H9 (cell line): ENCODE results near the gene SLC28A3. TPM values are rescaled to one million over a fixed set of nuclear protein-coding genes. Genes with fewer than 3 reads are reported as not detected.

ENCODE experiments used
- DNase-seq: peaks from one replicate; pipeline ENCODE4 v3.0.0-alpha.2; 2017
- H2AFZ ChIP-seq: one replicate; pipeline ENCODE4 v1.6.1; 2013; ENCODE audit warnings: mild to moderate bottlenecking, low read length, control low read depth, moderate library complexity
- H2AK5ac ChIP-seq: 2 replicates; pipeline ENCODE4 v1.6.1; 2013; ENCODE audit warnings: low read length, control low read depth, mixed read lengths; ENCODE audit not compliant: insufficient read length
- H2BK120ac ChIP-seq: one replicate; pipeline ENCODE4 v1.6.1; 2013; ENCODE audit warnings: low read depth, mild to moderate bottlenecking, low read length, control low read depth, inconsistent platforms; ENCODE audit not compliant: poor library complexity, severe bottlenecking
- H2BK12ac ChIP-seq: 2 replicates; pipeline ENCODE4 v1.6.1; 2013; ENCODE audit warnings: low read length, control low read depth, mixed read lengths, low read depth; ENCODE audit not compliant: insufficient read length
- H2BK15ac ChIP-seq: 2 replicates; pipeline ENCODE4 v1.6.1; 2013; ENCODE audit warnings: low read depth, low read length, control low read depth
- H2BK20ac ChIP-seq: one replicate; pipeline ENCODE4 v1.6.1; 2013; ENCODE audit warnings: low read depth, mild to moderate bottlenecking, low read length, control low read depth, inconsistent platforms; ENCODE audit not compliant: poor library complexity, severe bottlenecking
- H2BK5ac ChIP-seq: 2 replicates; pipeline ENCODE4 v1.6.1; 2013; ENCODE audit warnings: low read length, control low read depth, mixed read lengths; ENCODE audit not compliant: insufficient read length
- H3K14ac ChIP-seq: 2 replicates; pipeline ENCODE4 v1.6.1; 2013; ENCODE audit warnings: low read length, control low read depth; ENCODE audit not compliant: insufficient read depth
- H3K18ac ChIP-seq: 2 replicates; pipeline ENCODE4 v1.6.1; 2013; ENCODE audit warnings: low read depth, mild to moderate bottlenecking, mixed read lengths, low read length, control low read depth; ENCODE audit not compliant: insufficient read length
- H3K23ac ChIP-seq: 2 replicates; pipeline ENCODE4 v1.6.1; 2013; ENCODE audit warnings: low read length, control low read depth, mixed read lengths, low read depth; ENCODE audit not compliant: insufficient read length
- H3K23me2 ChIP-seq: 2 replicates; pipeline ENCODE4 v1.6.1; 2013; ENCODE audit warnings: low read depth, mild to moderate bottlenecking, mixed read lengths, low read length, control low read depth; ENCODE audit not compliant: insufficient read length, poor library complexity, severe bottlenecking
- H3K27ac ChIP-seq: 2 replicates; pipeline ENCODE4 v1.5.1; 2013; ENCODE audit warnings: low read length, control low read depth, mixed read lengths, low read depth; ENCODE audit not compliant: insufficient read length
- H3K27me3 ChIP-seq: 2 replicates; pipeline ENCODE4 v1.6.1; 2013; ENCODE audit warnings: low read length, control low read depth, inconsistent platforms; ENCODE audit not compliant: insufficient read depth
- H3K4ac ChIP-seq: 2 replicates; pipeline ENCODE4 v1.6.1; 2013; ENCODE audit warnings: low read depth, mild to moderate bottlenecking, control low read depth, inconsistent platforms, low read length, moderate library complexity
- H3K4me1 ChIP-seq: 2 replicates; pipeline ENCODE4 v1.6.1; 2013; ENCODE audit warnings: low read length, control low read depth, inconsistent platforms; ENCODE audit not compliant: insufficient read depth
- H3K4me2 ChIP-seq: 2 replicates; pipeline ENCODE4 v1.6.1; 2013; ENCODE audit warnings: low read length, control low read depth, mixed read lengths; ENCODE audit not compliant: insufficient read length, insufficient read depth
- H3K56ac ChIP-seq: 2 replicates; pipeline ENCODE4 v1.6.1; 2013; ENCODE audit warnings: low read depth, mild to moderate bottlenecking, mixed read lengths, low read length, control low read depth; ENCODE audit not compliant: insufficient read length
- H3K79me1 ChIP-seq: 2 replicates; pipeline ENCODE4 v1.6.1; 2013; ENCODE audit warnings: low read depth, mild to moderate bottlenecking, moderate library complexity, low read length, control low read depth, inconsistent platforms; ENCODE audit not compliant: insufficient read depth, poor library complexity, severe bottlenecking
- H3K79me2 ChIP-seq: 2 replicates; pipeline ENCODE4 v1.6.1; 2013; ENCODE audit warnings: low read length, control low read depth, inconsistent platforms; ENCODE audit not compliant: insufficient read depth
- H3K9ac ChIP-seq: 2 replicates; pipeline ENCODE4 v1.6.1; 2013; ENCODE audit warnings: low read length, control low read depth, mixed read lengths; ENCODE audit not compliant: insufficient read length; ENCODE audit errors: extremely low read depth
- H3K9me3 ChIP-seq: one replicate; pipeline ENCODE4 v1.6.1; 2013; ENCODE audit warnings: low read depth, low read length, inconsistent platforms; ENCODE audit not compliant: control insufficient read depth
- H3T11ph ChIP-seq: one replicate; pipeline ENCODE4 v1.6.1; 2013; ENCODE audit warnings: mild to moderate bottlenecking, low read length, control low read depth, inconsistent platforms
- H4K20me1 ChIP-seq: one replicate; pipeline ENCODE4 v1.6.1; 2013; ENCODE audit not compliant: control insufficient read depth, insufficient read length, insufficient read depth
- H4K5ac ChIP-seq: 2 replicates; pipeline ENCODE4 v1.6.1; 2013; ENCODE audit warnings: low read depth, mild to moderate bottlenecking, mixed read lengths, low read length, control low read depth; ENCODE audit not compliant: insufficient read length
- H4K8ac ChIP-seq: replicated peaks from 2 replicates; pipeline ENCODE4 v1.6.1; 2013; ENCODE audit warnings: low read length, control low read depth, mixed read lengths, low read depth; ENCODE audit not compliant: insufficient read length
- H4K91ac ChIP-seq: 2 replicates; pipeline ENCODE4 v1.6.1; 2013; ENCODE audit warnings: low read depth, mild to moderate bottlenecking, moderate library complexity, mixed read lengths, low read length, control low read depth; ENCODE audit not compliant: insufficient read length
- H3K27ac Mint-ChIP-seq, 3 experiments: 2 replicates in 2 of 3; 3 replicates in 1 of 3; pipeline ENCODE4 v1.8.0; 2020 to 2021; ENCODE audit warnings: mixed read lengths in 3 of 3, mild to moderate bottlenecking in 1 of 3, moderate library complexity in 1 of 3
- H3K27me3 Mint-ChIP-seq: 2 replicates; pipeline ENCODE4 v1.8.0; 2021; ENCODE audit warnings: low read depth, mild to moderate bottlenecking, moderate library complexity, mixed read lengths
- H3K36me3 Mint-ChIP-seq, 3 experiments: 2 replicates in 2 of 3; 3 replicates in 1 of 3; pipeline ENCODE4 v1.8.0; 2020 to 2021; ENCODE audit warnings: low read depth in 3 of 3, mixed read lengths in 3 of 3; ENCODE audit not compliant: insufficient read depth in 1 of 3
- H3K4me1 Mint-ChIP-seq, 2 experiments: 2 replicates each; pipeline ENCODE4 v1.8.0; 2020; ENCODE audit warnings: mixed read lengths in 2 of 2
- H3K4me3 Mint-ChIP-seq, 2 experiments: 2 replicates in 1 of 2; 3 replicates in 1 of 2; pipeline ENCODE4 v1.8.0; 2020 to 2021; ENCODE audit warnings: mild to moderate bottlenecking in 2 of 2, mixed read lengths in 2 of 2, moderate library complexity in 1 of 2
- H3K9me3 Mint-ChIP-seq, 2 experiments: 2 replicates in 1 of 2; 3 replicates in 1 of 2; pipeline ENCODE4 v1.8.0; 2020; ENCODE audit warnings: mild to moderate bottlenecking in 2 of 2, mixed read lengths in 2 of 2, moderate library complexity in 1 of 2
- CTCF ChIP-seq: fragments of 200-600 bp; sonication (generic); conservative IDR thresholded peaks from 3 replicates; pipeline ENCODE4 v1.8.0; 2021; ENCODE audit warnings: antibody characterized with exemption, mild to moderate bottlenecking
- WGBS: extraction: QIAGEN DNeasy Blood & Tissue Kit; methylation state at CpG from one replicate; pipeline ENCODE4 v1.1.7; 2013; ENCODE audit warnings: missing lambda C conversion rate, low lambda C conversion rate, mixed read lengths; ENCODE audit not compliant: insufficient read length; ENCODE audit errors: extremely low coverage; 5-methylcytosine and 5-hydroxymethylcytosine counted together
- total RNA-seq: library from RNA; stranded (reverse); gene quantifications from 2 replicates; pipeline ENCODE4 v1.2.1, GENCODE V29; 2021

SLC28A3 gene
- total RNA-seq, 1 experiment from 2014 or later = not detected

DNA sequence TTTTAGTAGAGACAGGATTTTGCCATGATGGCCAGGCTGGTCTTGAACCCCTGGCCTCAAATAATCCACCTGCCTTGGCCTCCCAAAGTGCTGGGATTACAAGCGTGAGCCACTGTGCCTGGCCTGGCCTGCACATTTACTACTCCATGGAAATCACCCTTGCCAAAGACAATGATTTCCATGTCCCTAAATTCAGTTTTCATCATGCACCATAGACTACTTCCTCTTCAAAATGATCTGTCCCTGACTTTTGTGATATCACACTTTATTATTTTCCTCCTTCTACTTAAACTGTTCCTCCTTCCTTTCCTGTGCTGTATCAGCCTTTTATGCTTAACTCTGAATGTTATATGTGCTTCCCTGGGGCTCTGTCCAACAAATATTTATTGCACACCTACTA, 20.3 kb downstream of the SLC28A3 start:
- Histone ChIP-seq H3K56ac (no peak overlapping the region), H3K79me1 (no peaks in the 10 kb centered on the region), H3K27ac (no peak overlapping the region), H2BK12ac (no peak overlapping the region), H2BK15ac (no peak overlapping the region), H3K27me3 (no peaks in the 10 kb centered on the region), H3K4me1 (no peaks in the 10 kb centered on the region), H2BK20ac (no peak overlapping the region), H2BK120ac (no peak overlapping the region), H4K5ac (no peak overlapping the region), H2AFZ (no peak overlapping the region), H3T11ph (no peak overlapping the region), H3K4ac (no peak overlapping the region), H4K20me1 (no peaks in the 10 kb centered on the region), H4K8ac (no peak overlapping the region), H3K14ac (no peak overlapping the region), H3K23me2 (no peaks in the 10 kb centered on the region), H3K18ac (no peak overlapping the region), H3K9me3 (no peaks in the 10 kb centered on the region), H3K9ac (no peak overlapping the region), H3K79me2 (no peaks in the 10 kb centered on the region), H3K23ac (no peak overlapping the region), H2AK5ac (no peak overlapping the region), H3K4me2 (no peak overlapping the region), H2BK5ac (no peak overlapping the region), H4K91ac (no peak overlapping the region)
- Mint-ChIP-seq H3K27ac (no peak overlapping the region), H3K9me3 (no peaks in the 10 kb centered on the region), H3K4me3 (no peak overlapping the region), H3K4me1 (no peaks in the 10 kb centered on the region), H3K36me3 (no peaks in the 10 kb centered on the region), H3K27me3 (peaks cover 2% of the 10 kb centered on the region; the same call in 1 of the 2 replicates)
- DNase-seq = no peak
- TF ChIP-seq CTCF = no peak
- WGBS = no CpG with 5 or more reads among the region's 1 CpG
